Stromal cell of bone marrow (primary cell): ENCODE measurements around the gene ZBTB12.

Experiments
- DNase-seq: peaks from one replicate; pipeline ENCODE4 v3.0.0-alpha.2; 2012; ENCODE audit warnings: low read depth

ZBTB12 gene

DNA sequence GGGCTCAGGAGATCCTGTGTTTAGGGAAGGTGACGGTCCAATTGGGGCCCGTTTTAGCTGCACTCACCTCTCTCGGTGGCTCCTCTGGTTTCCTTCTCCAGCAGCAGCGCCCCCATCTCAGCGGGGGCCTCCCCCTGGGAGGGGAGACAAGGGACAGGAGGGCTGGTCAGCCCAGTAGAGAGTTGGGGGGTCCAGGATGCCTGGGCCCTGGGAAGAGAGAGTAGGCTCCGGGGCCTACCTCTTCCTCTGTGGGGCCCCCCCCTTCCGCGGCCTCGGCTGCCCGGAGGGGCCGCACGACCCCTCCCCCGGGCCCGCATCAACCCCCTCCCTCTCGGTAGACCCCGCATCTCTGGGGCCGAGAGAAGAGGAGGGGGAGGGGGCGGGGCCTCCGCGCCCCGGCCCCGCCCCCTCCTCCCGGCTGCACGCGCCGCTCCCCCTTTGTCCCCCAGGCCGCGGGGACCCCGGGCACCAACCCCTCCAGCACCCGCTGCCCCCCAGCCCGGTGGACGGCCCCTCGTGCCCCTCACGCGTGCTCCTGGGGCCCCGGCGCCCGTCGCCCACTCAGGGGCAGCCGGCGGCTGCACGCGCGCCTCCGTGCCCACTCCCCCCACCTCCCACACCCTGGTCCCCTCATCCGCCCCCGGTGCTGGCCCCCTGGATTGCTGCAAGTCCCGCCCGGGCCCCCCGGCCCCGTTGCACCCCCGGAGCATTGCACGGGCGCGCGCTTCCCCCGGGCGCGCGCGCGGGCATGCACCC, 4.9 kb downstream of the ZBTB12 start:
- no peak for DNase-seq

DNA sequence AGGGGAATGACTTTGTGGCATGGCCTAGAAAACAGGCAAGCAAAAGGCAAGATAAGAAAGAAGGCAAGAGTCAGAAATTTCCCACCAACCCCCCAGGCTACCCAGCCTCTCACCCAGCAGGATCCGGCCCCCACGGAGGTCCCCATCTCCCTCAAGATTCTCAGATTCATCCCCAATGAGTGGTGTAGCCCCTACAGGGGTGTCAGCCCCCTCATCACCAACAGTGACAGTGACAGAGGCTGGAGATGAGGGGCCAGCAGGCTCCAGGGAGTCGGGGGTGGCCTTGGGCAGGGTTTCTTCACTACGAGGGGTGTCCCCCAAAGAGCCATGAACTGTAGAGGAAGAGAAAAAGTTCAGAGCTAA, 5.4 kb downstream of the ZBTB12 start:
- no peak for DNase-seq

DNA sequence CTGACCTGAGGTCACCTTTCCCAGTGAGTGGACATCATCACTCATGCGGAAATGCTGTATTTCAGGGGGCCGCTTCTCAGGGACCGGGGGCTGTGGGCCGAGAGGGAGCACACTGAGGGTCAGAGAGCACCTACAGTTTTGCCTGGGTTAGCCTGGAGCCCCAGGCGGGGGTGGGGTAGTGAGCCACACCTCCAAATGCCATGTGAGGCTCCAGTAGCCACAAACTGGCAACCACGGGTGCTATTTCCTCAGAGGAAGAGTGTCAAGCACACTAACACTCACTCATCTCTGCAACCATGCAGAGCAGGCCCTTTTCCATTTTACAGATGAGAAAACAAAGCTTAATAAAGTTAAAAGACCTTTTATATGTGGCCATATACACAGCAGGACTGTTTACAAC, 9.1 kb downstream of the ZBTB12 start:
- DNase-seq = no peak

DNA sequence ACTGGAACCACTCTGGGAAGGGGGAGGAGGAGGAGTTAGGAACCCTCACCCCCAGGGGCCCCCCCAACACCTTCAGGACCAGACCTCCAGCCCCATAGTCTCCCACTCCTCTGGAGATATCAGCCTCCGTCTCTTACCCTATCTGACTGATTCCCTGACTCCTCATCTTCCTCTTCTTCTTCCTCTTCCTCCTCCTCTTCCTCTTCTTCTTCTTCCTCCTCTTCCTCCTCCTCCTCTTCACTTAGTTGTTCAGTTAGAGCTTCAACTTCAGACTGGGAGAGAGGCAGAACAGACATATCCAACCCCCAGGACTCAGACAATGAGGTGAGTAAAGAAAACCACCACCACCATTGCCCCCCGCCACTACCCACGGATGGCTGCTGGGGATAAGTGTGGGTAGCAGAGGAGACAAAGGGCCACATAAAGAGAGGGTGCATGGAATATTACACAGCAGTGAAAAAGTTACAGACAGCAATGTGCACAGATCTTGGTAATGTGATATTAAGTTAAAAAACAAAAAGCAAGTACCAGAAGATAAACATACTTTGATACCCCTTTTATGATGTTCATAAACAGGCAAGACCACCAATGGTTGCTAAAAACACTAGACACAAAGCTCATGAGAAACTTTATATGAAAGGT, 12.4 kb downstream of the ZBTB12 start:
- no peak for DNase-seq

DNA sequence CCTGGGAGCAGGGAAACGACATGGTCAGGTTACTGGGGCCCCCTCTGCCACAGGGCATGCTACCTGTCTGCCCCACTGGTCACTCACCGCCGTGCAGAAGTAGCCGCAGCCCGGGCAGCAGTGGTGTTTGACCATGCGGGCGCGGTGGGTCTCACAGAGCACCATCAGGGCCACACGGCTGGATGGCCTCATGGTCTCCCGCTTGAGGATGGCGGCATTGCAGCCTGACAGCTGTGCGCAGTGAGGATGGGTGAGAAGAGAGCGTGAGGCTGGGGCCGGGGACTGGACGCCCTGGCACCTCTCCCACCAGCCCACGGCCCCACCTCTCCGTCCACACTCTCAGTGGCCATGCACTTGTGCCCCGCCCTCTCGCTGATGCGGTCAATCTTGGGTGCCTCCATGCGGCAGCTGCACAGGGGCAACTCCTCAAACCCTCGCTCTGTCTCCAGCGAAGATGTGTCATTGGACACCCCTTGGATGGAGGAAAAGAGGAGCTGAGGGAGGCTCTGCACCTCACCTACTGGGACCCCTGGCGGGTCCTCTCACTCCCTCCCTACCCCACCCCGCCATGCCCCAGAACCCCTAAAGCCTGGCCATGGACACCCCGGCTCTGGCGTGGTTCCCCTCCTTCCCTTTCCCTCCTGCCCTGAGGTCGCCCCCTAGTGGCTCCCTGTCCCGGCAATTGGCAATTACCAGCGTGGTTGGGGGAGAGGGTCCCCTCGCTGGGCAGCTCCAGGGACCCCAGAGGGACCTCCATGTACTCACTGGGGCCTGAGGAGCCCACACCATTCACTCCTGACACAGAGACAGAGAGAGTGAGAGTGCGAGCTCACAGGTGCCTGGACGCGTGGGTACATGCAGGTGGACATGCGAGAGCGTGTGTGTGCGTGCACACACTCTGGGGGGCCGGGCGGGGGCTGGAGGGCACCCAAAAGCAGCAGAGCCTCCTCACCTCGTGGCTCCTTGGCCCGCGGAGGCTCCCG, 13.3 kb downstream of the ZBTB12 start:
- no peak for DNase-seq

DNA sequence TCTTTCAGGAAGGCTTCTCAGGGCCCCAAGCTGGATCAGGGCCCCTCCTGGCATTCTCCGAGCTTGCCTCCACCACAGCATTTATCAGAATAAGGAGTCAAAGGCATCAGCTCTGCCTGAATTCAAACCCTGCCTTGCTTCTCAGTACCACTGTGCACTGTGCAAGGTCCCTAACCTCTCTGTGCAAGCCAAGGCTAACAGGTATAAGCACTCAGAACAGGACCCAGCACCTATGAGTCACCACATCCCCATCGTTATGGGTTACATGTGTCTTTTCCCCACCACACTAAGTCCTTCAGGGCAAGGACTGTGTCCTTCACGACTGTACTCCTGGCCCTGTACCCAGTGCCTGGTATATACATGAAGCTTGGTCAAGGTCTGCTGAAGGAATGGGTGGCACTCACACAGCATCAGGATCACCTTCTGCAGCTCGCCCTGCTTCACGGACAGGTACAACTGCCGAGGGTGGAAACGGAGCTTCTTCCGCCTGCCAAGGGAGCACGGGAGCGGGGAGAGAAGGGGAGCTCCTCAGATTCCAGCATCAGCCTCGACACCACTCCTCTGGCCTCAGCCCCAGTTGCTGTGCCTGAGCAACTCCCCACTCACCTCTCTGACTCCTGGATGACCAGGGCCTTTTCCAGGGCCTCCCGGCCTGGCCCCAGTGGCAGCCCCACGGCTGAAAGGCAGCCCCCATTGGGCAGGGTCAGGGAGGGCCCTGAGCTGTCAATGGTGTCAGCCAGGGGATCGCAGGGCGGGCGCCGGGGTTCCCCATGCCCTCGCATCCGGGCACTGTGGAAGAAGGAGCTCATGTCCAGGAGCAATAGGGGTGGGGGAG, 14.5 kb downstream of the ZBTB12 start:
- DNase-seq = no peak

DNA sequence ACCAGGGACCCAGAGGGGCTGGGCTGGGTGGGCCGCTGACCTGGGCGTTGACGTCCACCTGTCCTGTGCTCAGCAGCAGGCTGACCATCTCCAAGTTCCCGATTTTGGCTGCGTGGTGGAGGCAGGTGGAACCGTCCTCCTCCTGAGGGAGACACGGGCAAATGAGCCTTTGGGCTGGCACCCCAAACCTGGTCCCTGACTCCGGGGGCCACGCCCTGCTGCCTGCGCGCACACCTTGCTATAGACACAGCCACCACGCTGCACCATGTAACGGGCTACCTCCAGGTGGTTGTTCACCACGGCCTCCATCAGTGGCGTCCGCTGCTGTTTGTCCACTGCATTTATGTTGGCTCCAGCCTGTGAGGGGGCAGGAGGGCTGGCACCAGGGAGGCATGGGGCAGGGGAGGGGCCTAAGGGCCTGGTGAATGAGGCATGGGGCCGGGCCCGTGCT, 15.3 kb downstream of the ZBTB12 start:
- no peak for DNase-seq

DNA sequence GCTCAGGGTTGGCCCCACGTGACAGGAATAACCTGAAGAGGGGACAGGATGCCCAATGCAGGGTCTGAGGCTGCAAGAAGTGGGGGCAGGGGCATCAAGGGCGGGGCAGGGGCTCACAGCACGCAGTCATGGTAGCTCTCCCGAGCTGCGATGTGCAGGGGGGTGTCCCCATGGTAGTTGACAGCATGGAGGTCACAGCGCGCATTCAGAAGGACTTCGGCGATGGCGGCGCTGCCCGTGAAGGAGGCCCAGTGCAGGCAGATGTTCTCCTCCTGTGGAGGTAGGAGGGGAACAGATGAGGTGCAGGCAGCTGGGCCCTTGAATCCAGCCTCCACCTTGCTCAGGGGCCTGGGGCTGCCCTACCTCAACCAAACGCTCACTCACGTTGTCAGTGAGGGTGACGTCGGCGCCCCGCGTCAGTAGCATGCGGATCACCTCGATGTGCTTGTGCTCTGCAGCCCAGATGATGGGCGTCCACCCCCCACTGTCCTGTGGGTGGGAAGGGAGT, 17.3 kb downstream of the ZBTB12 start:
- DNase-seq = no peak

DNA sequence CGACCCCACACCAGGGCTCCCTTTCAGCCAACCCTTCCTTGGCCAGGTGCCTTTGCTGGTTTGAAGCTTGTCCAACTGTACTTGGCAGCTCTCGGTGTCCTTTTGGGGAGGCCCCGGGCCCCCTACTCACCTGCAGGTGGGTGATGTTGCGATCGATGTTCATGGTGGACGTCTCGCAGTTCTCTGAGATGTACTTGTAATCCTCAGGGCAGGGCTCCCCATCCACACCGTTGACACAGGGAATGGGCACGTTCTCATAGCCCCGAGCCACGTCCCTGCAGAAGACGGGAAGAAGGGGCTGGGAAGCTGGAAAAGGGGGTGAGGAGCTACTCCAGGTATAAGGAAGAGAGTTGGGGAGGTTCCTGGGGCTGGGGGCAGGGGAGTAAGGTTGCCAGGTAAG, 18.2 kb downstream of the ZBTB12 start:
- DNase-seq = no peak

DNA sequence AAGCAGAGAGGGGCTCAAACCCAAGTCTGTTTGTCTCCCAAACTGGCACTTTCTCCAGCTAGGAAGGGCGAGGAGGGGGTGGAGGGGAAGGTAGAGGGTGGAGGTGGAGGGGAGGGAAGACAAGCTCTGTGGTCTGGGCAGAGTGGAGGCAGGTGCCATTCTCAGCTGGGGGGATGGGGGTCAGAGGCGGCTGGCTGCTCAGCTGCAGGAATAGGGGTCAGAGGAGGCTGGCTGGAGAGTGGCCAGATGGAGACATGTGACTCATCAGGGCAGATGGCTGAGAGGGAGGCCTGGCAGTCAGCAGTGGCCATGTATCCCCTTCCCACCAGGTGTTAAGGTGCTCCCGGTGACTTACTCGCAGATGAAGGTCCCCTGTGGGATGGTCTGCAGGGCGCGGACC, 19.5 kb downstream of the ZBTB12 start:
- no peak for DNase-seq

DNA sequence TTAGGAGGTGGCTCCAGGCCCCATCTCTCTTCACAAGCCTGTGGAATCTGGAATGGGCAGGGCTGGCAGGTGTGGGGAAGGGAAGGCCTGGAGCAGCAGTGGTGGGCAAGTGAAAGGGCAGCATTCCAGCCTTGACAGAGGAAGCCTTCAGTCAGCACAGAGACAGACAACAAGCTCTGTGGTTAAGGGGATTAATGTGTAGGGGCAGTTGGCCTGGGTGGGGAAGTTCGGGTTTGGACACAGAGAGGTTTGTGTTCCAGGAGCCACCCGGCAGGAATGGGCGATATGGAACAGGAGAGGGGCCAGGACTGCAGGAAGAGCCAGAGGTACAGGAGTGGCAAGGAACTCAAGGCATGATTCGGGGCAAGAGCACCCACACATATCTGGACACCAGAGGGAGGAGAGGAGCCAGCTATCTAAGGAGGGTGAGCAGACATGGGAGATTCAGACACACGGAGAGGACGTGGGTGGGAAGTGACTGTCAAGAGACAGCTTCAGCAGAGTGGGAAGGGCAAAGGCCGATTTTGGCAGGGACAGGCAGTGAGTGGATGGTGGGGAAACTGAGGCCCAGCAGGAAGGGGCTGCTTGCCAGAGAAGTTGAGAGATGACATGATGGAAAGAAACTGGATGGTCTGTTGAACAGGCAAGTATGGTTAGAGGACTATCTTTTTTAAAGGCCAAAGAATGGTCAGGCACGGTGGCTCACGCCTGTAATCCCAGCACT, 20.6 kb downstream of the ZBTB12 start:
- no peak for DNase-seq

DNA sequence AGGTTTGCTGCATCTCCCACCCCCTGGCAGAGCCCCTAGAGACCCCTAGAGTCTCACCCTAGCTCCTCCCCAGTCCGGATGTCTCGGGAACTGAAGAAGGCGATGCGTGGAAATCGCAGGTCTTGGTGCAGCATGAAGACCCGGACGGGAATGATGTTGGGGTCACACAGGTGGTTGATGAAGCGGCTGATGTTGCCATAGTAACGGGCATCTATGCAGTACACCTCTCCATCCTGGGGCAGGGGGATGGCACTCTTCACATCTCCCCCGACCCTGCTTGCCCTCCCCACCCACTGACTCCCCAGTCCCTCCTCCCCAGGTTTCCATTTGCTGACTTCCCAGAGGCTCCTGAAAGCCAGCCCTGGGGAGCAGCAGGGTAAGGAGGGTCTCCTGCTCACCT, 21.3 kb downstream of the ZBTB12 start:
- no peak for DNase-seq

DNA sequence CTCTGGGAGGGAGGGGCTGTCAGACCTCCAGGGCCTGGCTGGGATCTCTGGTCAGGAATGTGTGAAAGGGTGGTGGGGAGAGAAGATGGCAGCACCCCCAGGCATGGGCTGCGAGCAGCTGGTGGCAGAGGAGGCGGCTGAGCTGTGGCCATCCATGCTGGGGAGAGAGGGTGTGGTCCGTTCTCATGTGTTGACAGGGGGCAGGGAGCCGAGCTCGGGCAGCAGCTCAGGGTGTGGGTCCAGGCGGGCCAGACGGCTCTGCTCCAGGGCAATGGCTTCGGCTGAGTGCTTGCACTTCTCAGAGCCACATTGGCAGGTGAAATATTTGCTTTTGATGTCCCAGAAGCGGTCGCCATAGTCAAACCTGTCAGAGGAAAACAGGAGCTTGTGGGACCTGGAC, 22.0 kb downstream of the ZBTB12 start:
- DNase-seq = no peak

DNA sequence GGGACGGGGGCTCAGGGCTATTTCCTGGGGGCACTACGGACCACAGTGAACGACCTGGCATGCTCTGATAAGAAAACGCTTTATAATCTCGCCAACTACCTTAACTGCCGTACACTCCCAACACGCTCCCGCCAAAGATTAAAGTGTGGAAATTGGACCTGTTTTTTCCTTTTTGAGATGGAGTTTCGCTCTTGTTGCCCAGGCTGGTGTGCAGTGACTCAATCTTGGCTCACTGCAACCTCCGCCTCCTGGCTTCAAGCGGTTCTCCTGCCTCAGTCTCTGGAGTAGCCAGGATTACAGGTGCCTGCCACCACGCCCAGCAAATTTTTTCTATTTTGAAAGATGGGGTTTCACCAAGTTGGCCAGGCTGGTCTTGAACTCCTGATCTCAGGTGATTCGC, 22.7 kb downstream of the ZBTB12 start:
- DNase-seq = no peak

DNA sequence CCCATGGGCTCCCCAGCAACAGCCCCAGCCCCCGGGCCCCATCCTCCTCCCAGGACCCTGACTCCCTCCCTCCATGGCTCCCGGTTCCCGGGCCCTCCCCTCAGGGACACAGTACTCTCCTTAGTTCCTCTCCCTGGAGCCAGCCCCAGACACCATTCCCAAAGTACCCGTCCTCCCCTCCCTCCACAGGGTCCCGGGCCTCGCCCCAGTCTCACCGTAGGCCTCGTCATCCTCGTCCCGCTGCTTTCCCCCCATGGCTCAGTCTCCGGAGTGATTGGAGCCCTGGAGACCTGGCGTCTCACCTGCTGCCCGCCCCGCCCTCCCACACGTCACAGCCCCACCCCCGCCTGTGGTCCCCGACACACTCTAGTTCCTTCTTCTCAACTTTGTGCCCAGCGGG, 23.2 kb downstream of the ZBTB12 start, which contains the start of gene SLC44A4:
TSS of gene SLC44A4 (minus strand) at position 272 of the 400 bp plus-strand sequence. CDS start at position 255, 17 bp downstream.
- no peak for DNase-seq

DNA sequence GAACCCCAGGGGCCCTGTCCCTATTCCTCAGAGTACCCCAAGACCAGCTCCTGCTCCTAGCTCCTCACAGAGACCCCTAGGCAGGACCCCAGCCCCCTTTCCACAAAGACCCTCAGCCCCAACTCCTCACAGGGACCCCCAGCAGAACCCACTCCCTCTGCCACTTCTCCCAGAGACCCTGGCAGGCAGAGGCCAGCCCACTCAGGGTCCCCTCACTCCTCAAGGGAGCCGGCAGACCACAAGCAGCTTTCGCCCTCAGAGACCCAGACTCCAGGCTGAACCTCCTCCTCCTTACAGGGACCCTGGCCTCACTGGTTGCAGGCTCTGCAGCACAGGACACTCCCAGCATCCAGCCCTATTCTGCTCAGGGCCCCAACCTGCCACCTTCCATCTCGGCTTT, 23.7 kb downstream of the ZBTB12 start:
- DNase-seq = no peak

DNA sequence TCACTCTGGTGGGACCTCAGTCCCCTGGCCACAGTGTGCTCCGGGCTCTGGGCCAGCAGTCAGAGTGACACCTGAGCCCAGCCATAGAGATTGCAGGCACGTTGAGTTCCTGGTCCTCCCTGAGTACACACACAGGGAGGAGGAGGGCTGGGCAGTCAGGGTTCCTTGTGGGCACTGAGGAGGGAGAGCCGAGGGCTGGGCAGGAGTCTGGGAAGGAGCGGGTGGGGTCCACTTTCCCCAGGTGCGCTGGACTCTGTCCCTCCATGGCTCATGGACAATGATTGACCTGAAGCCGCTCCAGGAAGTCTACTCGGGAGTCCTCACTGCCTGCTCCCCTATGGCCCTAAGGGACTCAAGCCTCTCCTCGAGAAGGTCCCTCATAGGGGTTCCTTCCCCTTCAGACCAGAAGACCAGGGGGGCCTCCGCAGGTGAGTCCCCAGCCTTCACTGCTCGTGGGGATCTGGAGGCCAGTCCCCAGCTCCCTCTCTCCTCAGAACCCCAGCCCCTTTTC, 24.2 kb downstream of the ZBTB12 start:
- no peak for DNase-seq

DNA sequence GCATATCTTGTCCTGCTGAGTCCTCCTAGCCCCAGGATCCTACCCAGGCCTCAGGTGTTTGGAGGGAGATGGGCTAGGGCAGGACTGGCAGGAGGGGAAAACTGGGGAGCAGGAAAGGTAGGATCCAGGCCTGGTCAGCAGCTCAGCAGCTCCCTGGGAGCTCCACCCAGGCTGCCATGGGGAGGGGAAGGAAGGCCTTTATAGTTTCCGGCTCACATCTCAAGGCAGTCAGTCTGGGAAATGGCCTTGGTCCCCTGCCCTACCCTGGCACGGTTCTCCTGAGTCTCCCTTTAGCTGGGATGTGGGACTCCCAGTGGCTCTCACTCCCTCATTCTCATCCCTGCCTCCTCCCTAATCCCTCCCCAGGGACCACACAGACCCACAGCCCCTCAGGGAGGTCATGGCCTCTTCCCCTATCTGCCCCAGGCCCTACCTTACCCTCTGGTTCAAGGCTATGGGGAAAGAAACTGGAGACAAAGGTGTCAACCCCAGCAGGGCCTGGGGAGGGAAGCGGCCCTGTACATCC, 24.7 kb downstream of the ZBTB12 start:
- DNase-seq = no peak

DNA sequence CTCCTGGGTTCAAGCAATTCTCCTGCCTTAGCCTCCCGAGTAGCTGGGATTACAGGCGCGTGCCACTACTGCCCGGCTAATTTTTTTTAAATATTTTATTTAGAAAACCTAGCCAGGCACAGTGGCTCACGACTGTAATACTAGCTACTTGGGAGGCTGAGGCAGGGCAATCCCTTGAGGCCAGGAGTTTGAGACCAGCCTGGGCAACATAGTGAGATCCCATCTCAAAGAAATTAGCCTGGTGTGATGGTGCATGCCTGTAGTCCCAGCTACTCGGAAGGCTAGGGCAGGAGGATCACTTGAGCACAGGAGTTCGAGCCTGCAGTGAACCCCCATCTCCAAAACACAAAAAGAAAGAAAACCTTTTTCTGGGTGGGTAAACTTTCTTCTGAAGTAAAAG, 25.5 kb downstream of the ZBTB12 start:
- no peak for DNase-seq

DNA sequence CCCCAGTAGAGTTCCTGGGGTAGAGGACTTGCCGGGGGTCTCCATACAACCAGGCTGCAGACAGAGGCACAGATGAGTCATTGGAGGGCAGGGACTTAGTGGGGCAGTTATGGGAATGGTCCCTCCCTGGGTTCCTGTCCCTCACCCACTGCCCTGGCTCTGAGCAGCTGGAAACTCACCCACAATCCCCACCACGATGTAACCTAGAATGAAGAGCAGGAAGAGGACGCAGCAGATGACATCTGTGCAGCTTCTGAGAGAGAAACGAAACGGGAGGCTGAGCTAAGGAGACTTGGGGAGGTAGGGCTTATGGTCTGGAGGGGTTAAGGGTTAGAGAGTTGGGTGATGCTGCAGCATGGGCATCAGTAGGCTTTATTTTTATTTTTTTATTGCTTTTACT, 26.0 kb downstream of the ZBTB12 start:
- no peak for DNase-seq
